ENCODE data around the gene PCDHA8.
"Not testable (repeated sequence)": the region's sequence is repeated elsewhere in the genome, so short reads cannot be mapped to it uniquely, and the experiment has no call there.

Gene PCDHA8

DNA sequence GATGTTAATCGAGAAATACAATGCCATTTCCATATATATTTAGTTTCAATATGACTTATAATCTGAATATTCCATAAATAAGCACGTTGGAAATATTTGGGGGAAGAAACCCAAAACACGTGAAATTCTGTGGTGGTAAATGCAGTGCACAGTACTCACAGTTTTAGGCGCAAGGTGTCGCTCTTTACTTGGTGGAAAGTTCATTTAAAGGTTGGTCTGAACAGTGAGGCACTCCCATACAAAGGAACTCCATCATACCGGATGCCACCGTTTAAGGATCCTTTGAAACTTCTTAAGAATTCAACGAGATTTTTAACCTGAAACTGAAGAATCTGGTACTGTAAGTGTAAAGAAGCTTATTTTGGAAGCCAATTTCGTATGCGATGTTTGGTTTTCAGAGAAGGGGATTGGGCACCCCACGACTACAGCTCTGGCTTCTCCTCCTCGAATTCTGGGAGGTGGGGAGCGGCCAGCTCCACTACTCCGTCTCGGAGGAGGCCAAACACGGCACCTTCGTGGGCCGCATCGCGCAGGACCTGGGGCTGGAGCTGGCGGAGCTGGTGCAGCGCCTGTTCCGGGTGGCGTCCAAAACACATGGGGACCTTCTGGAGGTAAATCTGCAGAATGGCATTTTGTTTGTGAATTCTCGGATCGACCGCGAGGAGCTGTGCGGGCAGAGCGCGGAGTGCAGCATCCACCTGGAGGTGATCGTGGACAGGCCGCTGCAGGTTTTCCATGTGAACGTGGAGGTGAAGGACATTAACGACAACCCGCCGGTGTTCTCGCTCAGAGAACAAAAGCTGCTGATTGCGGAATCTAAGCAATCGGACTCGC is 28.0 kb downstream of the PCDHA8 start, which contains the start of gene PCDHA11:
Gene PCDHA11 (plus strand): TSS at position 237 of the 834 bp plus-strand sequence. CDS start 147 bp downstream, at position 384.
- no peaks in the 10 kb centered on the region for H3K4me1 ChIP-seq
- peaks cover 3% of the 10 kb centered on the region for H3K9me3 ChIP-seq (ENCODE audit: control insufficient read depth, low read length)
- H3K79me2 ChIP-seq, result no peaks in the 10 kb centered on the region
- H3K4me3 ChIP-seq (ENCODE audit: low read depth, low read length), result peak within 1 kb of the TSS; percentile 3
- H3K27me3 ChIP-seq (ENCODE audit: control insufficient read depth, insufficient read depth, low read length), result no peaks in the 10 kb centered on the region
- TF ChIP-seq, protein P1, sequence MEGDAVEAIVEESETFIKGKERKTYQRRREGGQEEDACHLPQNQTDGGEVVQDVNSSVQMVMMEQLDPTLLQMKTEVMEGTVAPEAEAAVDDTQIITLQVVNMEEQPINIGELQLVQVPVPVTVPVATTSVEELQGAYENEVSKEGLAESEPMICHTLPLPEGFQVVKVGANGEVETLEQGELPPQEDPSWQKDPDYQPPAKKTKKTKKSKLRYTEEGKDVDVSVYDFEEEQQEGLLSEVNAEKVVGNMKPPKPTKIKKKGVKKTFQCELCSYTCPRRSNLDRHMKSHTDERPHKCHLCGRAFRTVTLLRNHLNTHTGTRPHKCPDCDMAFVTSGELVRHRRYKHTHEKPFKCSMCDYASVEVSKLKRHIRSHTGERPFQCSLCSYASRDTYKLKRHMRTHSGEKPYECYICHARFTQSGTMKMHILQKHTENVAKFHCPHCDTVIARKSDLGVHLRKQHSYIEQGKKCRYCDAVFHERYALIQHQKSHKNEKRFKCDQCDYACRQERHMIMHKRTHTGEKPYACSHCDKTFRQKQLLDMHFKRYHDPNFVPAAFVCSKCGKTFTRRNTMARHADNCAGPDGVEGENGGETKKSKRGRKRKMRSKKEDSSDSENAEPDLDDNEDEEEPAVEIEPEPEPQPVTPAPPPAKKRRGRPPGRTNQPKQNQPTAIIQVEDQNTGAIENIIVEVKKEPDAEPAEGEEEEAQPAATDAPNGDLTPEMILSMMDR (IDR thresholded peaks at IDR 0.05), result peak; percentile 24
- no peak within 1 kb of the TSS for H3K9ac ChIP-seq
- peak within 1 kb of the TSS; percentile 4 for H3K27ac ChIP-seq
- no peaks in the 10 kb centered on the region for H3K36me3 ChIP-seq (ENCODE audit: control insufficient read depth, insufficient read depth, low read length)
- H2AFZ ChIP-seq, result no peak within 1 kb of the TSS
- H3K4me2 ChIP-seq (ENCODE audit: low read length), result no peak within 1 kb of the TSS

DNA sequence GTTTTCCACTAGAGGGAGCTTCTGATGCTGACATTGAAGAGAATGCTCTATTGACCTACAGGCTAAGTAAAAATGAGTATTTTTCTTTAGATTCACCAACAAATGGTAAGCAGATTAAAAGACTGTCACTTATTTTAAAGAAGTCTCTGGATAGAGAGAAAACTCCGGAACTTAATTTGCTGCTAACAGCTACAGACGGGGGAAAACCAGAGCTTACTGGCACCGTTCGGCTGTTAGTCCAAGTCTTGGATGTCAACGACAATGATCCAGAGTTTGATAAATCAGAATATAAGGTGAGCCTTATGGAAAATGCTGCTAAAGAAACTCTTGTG is 28.5 kb downstream of the PCDHA8 start:
- no peak overlapping the region for H3K9ac ChIP-seq
- H3K9me3 ChIP-seq (ENCODE audit: control insufficient read depth, low read length), result peaks cover 3% of the 10 kb centered on the region
- TF ChIP-seq, protein P1 (IDR thresholded peaks at IDR 0.05), result no peak
- peak overlapping the region; percentile 4 for H3K27ac ChIP-seq
- H3K79me2 ChIP-seq, result no peaks in the 10 kb centered on the region
- no peak overlapping the region for H3K4me2 ChIP-seq (ENCODE audit: low read length)
- no peaks in the 10 kb centered on the region for H3K27me3 ChIP-seq (ENCODE audit: control insufficient read depth, insufficient read depth, low read length)
- no peaks in the 10 kb centered on the region for H3K36me3 ChIP-seq (ENCODE audit: control insufficient read depth, insufficient read depth, low read length)
- no peak overlapping the region for H2AFZ ChIP-seq
- H3K4me3 ChIP-seq (ENCODE audit: low read depth, low read length), result no peak overlapping the region
- H3K4me1 ChIP-seq, result no peaks in the 10 kb centered on the region

GRCh38 chr5:140870221-140871201 is 29.5 kb downstream of the PCDHA8 start:
- Histone ChIP-seq H2AFZ (no peak overlapping the region), H3K4me1 (no peaks in the 10 kb centered on the region), H3K27ac (no peak overlapping the region), H3K4me2 (ENCODE audit: low read length) (no peak overlapping the region), H3K4me3 (ENCODE audit: low read depth, low read length) (no peak overlapping the region), H3K79me2 (no peaks in the 10 kb centered on the region), H3K9ac (no peak overlapping the region), H3K36me3 (ENCODE audit: control insufficient read depth, insufficient read depth, low read length) (no peaks in the 10 kb centered on the region), H3K27me3 (ENCODE audit: control insufficient read depth, insufficient read depth, low read length) (no peaks in the 10 kb centered on the region), H3K9me3 (ENCODE audit: control insufficient read depth, low read length) (peaks cover 3% of the 10 kb centered on the region)
- TF ChIP-seq, protein P1 (IDR thresholded peaks at IDR 0.05), result no peak

- H3K4me3 ChIP-seq (ENCODE audit: low read depth, low read length), result no peak within 1 kb of the TSS
- H3K79me2 ChIP-seq, result no peaks in the 10 kb centered on the region
- H3K4me2 ChIP-seq (ENCODE audit: low read length), result no peak within 1 kb of the TSS
- no peaks in the 10 kb centered on the region for H3K27me3 ChIP-seq (ENCODE audit: control insufficient read depth, insufficient read depth, low read length)
- TF ChIP-seq, protein P1 (IDR thresholded peaks at IDR 0.05), result peak; percentile 31
- H3K4me1 ChIP-seq, result no peaks in the 10 kb centered on the region
- H3K9me3 ChIP-seq (ENCODE audit: control insufficient read depth, low read length), result no peaks in the 10 kb centered on the region
- peak within 1 kb of the TSS; percentile 65 for H2AFZ ChIP-seq
- no peaks in the 10 kb centered on the region for H3K36me3 ChIP-seq (ENCODE audit: control insufficient read depth, insufficient read depth, low read length)
- no peak within 1 kb of the TSS for H3K9ac ChIP-seq
- H3K27ac ChIP-seq, result peak within 1 kb of the TSS; percentile 62
These were observed 34.4 kb downstream of the PCDHA8 start, which contains the start of gene PCDHA12 for GRCh38 chr5:140875085-140876065. Gene PCDHA12 (plus strand): TSS chr5:140875308. CDS start chr5:140875473, 165 bp downstream.

DNA sequence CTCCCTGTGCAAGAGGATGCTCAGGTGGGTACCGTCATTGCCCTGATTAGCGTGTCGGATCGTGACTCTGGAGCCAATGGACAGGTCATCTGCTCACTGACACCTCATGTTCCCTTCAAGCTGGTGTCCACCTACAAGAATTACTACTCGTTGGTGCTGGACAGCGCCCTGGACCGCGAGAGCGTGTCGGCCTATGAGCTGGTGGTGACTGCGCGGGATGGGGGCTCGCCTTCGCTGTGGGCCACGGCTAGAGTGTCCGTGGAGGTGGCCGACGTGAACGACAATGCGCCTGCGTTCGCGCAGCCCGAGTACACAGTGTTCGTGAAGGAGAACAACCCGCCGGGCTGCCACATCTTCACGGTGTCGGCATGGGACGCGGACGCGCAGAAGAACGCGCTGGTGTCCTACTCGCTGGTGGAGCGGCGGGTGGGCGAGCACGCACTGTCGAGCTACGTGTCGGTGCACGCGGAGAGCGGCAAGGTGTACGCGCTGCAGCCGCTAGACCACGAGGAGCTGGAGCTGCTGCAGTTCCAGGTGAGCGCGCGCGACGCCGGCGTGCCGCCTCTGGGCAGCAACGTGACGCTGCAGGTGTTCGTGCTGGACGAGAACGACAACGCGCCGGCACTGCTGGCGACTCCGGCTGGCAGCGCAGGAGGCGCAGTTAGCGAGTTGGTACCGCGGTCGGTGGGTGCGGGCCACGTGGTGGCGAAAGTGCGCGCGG is 35.7 kb downstream of the PCDHA8 start:
- not testable (repeated sequence) for H3K9ac ChIP-seq; H3K4me3 ChIP-seq (ENCODE audit: low read depth, low read length); H3K9me3 ChIP-seq (ENCODE audit: control insufficient read depth, low read length); H3K4me1 ChIP-seq; H3K4me2 ChIP-seq (ENCODE audit: low read length); H3K79me2 ChIP-seq; H3K36me3 ChIP-seq (ENCODE audit: control insufficient read depth, insufficient read depth, low read length); H3K27me3 ChIP-seq (ENCODE audit: control insufficient read depth, insufficient read depth, low read length); H2AFZ ChIP-seq; H3K27ac ChIP-seq
